GM08714 (cell line): Measurements from ENCODE around the gene FNBP1L.
"Not testable (repeated sequence)": the region's sequence is repeated elsewhere in the genome, so short reads cannot be mapped to it uniquely, and the experiment has no call there.

Experiments used
- H3K4me3 ChIP-seq: fragments of 200-500 bp; sonication (Bioruptor generic); 2 replicates; pipeline ENCODE4 v1.5.1; 2014; ENCODE audit warnings: mild to moderate bottlenecking, low read length, inconsistent platforms
- ZNF274 ChIP-seq: IDR thresholded peaks from 2 replicates; pipeline ENCODE4 v1.6.1; 2012; ENCODE audit warnings: mild to moderate bottlenecking, low read depth, low read length

Gene FNBP1L

DNA sequence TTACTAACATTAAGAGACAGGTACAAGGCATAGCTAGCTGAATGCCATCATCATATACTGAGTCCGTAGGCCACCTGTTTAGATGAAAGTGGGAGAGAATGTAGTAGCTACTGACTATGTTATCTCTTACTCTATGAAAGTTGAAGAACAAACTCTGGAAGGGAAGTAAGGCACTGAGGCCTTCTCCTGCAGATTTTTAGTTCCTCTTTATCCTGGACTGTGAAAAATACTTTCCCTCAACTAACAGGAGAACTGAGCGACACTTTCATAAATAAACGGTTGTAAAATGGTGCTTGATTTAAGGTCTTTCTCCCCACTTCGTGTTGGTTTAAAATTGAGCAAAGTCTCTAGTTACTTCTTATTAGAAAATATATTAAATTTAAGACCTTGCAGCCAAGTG lies 101.9 kb downstream of the FNBP1L start:
- TF ChIP-seq ZNF274, result no peak
- H3K4me3 ChIP-seq, result no peak overlapping the region

DNA sequence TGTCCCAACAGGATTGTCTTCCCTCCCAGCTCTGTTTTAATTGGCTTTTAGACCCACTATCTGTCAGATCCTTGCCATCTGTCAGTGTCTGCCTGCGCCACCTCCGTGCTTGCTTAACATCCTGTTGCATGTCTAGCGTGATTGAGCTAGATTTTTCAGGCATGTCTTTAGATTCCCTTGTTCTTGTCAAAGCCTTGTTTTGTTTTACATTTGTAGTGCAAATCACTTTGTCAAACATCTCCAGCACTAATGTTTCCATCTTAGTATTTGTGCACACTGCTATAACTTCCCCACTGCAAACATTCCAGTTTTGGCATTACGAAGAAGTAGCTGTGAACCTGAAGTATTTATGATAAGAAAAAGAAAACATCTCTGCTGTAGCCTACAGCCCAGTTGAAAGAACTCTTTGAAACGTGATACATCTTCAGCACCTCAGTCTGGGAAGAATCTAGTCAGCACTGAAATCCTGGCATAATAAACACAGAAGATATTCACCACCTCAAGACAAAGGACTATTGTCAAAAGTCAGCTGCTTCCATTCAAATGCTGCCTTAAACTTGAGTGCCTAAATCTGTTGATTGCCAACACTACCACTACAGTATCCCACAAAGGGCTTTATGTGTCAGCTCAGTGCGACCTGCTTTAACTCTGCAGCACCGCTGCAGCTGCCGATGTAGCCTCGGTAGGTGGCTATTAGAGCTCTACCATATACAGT lies 105.0 kb downstream of the FNBP1L start:
- TF ChIP-seq ZNF274, result no peak
- no peak overlapping the region for H3K4me3 ChIP-seq

GRCh38 chr1:93553886-93554490 lies 106.1 kb downstream of the FNBP1L start:
- H3K4me3 ChIP-seq, result not testable (repeated sequence)

- H3K4me3 ChIP-seq, result no peak overlapping the region
- TF ChIP-seq ZNF274, result no peak
These were observed 107.3 kb downstream of the FNBP1L start for GRCh38 chr1:93554883-93555872.

GRCh38 chr1:93556291-93556690 lies 108.4 kb downstream of the FNBP1L start:
- TF ChIP-seq ZNF274, result no peak
- H3K4me3 ChIP-seq, result no peak overlapping the region

DNA sequence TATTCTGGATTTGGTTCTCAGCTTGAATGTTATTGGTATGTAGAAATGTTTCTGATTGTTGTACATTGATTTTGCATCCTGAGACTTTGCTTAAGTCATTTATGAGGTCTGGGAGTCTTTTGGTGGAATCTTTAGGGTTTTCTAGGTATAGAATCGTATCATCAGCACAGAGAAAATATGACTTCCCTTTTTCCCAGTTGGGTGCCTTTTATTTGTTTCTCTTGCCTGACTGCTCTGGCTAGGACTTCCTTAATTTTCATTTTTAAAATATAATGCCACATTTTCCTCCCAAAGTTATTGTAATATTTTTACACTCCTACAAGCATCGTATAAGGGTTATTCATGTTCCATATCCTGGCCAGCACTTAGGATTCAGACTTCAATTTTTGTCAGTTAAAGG lies 111.1 kb downstream of the FNBP1L start:
- TF ChIP-seq ZNF274, result no peak

DNA sequence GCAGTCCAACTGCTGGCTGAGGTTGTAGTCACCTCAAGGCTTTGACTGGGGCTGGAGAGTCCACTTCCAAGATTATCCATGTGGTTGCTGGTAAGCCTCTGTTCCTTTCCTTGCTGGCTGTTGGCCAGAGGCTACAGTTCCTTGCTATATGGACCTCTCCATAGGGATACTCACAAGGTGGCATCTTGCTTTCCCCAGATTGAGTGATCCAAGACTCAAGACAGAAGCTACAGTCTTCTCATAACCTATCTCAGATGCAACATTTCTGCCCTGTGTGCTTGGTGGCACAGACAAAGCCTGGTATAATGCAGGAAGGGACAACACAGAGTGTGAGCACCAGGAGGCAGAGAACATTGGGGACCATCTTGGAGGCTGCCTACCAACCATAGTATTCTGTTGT lies 111.8 kb downstream of the FNBP1L start:
- no peak overlapping the region for H3K4me3 ChIP-seq
- TF ChIP-seq ZNF274, result no peak

More for the DNA sequence above, 111.1 kb downstream of the FNBP1L start:
- H3K4me3 ChIP-seq, result no peak overlapping the region

GRCh38 chr1:93565496-93566206 lies 117.7 kb downstream of the FNBP1L start:
- TF ChIP-seq ZNF274, result no peak
- no peak overlapping the region for H3K4me3 ChIP-seq

DNA sequence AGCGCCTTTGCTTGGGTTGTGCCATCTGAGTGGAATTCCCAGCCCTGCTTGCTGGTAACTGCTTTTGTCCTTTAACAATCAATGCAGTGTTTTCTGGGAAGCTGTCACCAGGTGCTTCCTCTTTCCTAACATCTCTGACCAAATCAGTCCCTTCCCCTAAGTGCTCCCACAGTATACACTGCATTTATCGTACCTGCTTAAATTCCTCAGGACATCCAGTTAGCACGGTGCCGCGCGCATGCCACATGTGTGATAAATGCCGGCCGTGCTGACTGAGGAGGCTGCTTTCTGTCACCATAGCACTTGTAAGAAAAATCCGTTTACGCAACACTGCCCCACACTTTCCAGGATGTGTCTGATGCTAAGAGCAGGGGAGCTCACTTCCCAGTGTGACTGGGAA lies 118.3 kb downstream of the FNBP1L start:
- H3K4me3 ChIP-seq, result no peak overlapping the region

GRCh38 chr1:93567255-93567918 lies 119.5 kb downstream of the FNBP1L start:
- TF ChIP-seq ZNF274, result no peak
- no peak overlapping the region for H3K4me3 ChIP-seq

More for the DNA sequence above, 118.3 kb downstream of the FNBP1L start:
- no peak for TF ChIP-seq ZNF274

GRCh38 chr1:93569489-93569888 lies 121.6 kb downstream of the FNBP1L start:
- TF ChIP-seq ZNF274, result no peak
- no peak overlapping the region for H3K4me3 ChIP-seq

GRCh38 chr1:93571623-93572310 lies 123.8 kb downstream of the FNBP1L start:
- no peak overlapping the region for H3K4me3 ChIP-seq

GRCh38 chr1:93573940-93574469 lies 126.1 kb downstream of the FNBP1L start:
- TF ChIP-seq ZNF274, result no peak
- no peak overlapping the region for H3K4me3 ChIP-seq

More at GRCh38 chr1:93571623-93572310, 123.8 kb downstream of the FNBP1L start:
- TF ChIP-seq ZNF274, result no peak
